Stimulated activated CD8-positive, alpha-beta memory T cell treated with anti-CD3 and anti-CD28 coated beads, Interleukin-12 subunit alpha, Interleukin-12 subunit beta, amount 100 ng/mL, for 4 hours (primary cell): ENCODE data around the gene VGLL4.

ENCODE experiments used
- DNase-seq: peaks from one replicate; pipeline ENCODE4 v3.0.0-alpha.2; 2020; ENCODE audit warnings: low read depth

The VGLL4 gene

DNA sequence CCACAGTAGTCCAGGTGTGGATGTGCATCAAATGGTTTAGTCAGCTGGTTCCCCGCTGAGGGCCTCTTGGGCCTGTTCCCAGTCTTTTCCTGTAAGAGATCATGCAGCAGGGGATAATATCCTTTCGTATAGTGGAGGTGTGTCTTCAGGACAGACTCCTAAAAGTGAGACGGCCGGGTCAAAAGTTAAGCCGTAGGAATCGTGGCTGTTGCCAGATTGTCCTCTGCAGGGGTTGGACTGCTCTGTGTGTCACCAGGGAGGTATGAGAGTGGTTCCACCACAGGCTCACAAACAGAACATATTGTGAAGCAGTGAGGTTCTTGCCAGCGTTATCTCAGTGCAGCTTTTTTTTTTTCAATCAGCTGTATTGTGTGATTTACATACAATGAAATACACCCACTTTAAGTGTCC is 95.0 kb downstream of the VGLL4 start:
- no peak for DNase-seq

DNA sequence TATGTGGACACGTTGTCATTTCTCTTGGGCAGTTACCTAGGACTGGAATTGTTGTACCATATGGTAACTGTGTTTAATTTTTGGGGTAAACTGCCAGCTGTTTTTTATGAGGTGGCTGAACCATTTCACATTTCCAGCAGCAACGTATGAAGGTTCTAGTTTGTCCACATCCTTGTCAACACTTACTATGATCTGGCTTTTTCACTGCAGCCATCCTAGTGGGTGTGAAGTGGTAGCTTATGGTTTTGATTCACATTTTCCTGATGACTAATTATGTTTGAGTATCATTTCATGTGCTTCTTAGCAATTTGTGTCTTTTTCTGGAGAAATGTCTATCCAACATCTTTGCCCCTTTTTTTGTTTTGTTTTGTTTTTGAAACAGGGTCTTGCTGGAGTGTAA is 96.2 kb downstream of the VGLL4 start:
- no peak for DNase-seq

DNA sequence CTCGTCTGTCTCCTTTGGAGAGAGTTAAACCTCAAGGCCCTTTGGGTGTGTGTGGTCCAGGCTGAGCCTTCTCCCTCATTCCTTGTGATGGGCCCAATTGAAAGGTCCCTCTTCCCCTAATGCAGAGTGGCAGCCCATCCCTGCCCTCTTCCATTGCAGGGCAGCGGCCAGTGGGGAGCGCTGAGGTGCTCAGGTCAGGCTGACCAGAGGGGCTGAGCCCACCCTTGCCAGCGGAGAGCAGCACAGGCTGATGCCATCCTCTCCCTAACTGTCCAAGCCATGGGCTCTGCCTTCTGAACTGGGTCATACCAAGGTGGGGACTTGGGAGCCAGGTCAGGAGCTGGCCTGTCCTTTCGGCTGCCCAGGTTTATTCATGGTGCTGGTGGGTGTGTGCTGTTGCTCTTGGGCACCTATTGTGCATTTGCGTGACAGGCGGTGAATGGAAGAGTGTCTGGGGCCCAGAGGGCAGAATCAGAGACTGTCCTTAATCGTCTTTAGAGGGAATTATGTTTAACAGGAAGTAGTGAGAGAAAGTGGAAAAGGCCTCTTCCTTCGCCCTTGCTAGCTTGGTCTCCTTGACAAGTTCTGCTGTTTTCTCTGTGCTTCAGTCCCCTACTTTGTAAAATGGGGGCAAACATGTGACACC is 96.9 kb downstream of the VGLL4 start:
- no peak for DNase-seq

DNA sequence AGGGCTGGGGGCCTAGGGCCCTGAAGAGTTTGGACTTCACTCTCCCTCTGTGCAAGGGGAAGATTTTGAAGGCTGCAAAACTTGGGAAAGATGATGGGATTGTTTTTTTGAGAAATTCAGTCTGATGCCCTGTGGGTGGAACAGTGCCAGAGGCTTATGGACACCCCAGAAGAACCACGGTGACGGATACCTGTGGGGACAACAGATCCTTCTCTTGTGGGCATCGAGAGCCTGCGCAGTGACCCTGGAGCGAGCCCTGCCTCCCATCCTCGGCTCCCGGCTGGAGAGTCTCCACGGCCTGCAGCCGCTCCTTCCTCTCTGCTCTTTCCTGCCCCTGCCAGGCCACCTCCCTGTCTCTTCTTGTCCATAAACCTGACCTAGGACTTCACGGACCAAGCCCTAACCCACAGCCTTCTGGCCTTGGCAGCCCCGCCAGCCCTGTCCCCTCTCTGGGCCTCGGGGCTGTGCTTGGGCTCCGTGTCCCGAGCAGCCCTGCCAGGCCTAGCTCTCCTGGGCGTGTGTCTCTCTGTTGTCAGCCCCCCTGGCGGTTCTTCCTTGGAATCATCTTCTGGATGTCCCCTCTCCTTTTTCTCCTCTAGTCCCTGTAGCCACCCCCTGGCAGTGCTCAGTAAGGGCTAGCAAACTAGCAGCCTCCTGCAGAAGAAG is 98.4 kb downstream of the VGLL4 start:
- no peak for DNase-seq

DNA sequence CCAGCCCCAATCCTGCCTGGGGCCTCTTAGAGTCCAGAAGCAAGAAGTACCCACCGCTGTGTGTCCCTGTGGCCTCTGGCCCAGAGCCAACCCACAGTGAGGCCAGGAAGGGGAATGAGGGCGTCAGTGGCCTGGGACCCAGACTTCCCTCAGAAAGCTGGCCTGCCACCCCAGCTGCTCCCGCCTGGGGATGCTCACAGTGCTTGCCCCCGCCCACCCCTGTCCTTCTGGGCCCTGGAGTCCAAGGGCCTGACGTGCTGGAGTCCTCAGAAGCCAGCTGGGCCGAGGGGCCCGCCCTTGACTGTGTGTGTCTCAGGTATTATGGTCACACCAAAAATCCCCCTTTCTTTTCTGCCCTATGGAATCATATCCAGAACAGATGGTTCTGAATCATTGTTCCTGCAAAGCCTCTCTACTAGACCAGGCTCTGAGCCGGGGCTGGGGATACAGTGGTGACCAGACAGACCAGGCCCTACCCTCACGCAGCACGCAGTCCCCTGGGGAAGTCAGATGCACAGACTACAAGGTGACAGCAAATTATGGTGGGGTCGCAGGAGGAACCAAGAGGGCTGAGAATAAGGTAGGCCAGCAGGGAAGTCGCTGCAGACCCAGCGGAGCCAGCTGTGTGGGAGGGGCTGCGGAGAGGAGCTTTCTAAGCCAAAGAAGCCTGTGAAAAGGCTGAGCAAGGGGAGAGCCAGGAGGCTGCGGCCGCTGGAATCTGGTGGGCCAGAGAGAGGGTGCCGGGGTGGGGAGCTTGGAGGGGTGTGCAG is 99.1 kb downstream of the VGLL4 start:
- DNase-seq = no peak

DNA sequence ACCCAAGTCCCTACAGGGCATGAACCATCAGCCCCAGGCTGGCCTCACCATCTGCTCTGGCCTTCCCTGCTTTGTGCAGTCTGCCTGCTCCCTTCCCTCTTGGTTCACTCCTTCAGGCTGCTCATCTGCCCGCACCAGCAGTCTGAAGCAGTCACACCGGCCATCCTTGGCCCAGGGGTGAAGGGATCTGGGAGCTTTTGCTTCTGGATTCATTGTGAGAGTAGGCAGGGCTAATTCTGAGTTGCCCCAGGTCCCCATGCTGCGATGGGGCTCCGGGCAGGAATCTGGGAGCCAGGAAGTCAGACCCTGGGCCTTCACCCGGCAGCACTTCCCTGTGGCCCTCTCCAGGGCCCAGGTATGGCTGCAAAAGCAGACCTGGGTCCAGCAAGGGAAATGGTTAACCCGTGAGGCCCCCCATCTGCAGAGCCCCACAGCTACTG is 99.7 kb downstream of the VGLL4 start:
- DNase-seq = no peak

DNA sequence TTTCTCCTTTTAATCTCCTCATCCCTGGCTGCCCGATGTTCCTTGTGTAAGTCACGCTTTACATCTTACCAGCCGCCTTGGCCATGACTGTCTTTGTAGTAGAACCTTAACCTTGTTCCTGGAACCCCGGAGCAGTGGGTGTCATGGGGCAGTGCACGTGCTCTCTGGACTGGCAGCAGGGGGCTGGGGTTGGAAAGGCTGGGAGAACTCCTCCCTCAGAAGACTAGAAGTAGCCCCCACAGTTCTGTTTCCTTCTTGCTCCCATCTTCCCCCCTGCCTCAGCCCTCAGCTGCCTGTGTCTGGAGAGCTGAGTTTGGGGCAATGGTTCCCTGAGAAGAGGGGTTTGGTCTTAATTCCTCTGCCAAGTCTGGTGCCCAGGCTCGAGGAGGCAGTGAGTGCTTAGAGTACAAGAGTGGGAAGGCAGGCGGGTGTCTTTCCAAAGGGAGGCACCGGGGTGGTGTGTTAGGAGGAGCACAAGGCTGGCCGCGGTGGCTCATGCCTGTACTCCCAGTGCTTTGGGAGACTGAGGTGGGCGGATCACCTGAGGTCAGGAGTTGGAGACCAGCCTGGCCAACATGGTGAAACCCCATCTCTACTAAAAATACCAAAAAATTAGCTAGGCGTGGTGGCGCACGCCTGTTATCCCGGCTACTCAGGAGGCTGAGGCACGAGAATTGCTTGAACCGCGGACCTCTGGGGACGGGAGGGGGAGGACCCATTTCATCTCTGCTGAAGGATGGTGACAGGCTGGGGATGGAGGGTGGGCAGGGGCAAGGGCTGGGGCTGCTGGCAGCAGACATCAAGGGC is 100.4 kb downstream of the VGLL4 start:
- no peak for DNase-seq

DNA sequence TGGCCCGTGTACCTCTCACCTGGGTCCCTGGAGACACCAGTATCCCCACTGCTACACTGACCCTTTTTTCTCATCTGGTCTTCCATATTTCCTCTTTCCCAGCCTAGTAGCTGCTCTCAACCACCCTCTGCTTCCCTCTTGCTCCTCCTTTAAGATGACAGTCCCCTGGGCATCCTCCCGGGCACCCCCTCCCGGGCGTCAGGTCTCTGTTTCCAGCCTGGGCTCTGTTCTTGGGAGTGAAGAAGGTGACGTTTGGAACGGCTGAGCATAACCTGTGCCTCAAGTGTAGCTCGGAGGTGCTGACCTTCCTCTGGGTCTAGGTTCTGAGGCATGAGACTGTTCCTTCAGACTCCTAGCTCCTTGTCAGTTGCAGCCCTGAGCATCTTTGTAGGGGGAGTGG is 101.2 kb downstream of the VGLL4 start:
- no peak for DNase-seq

DNA sequence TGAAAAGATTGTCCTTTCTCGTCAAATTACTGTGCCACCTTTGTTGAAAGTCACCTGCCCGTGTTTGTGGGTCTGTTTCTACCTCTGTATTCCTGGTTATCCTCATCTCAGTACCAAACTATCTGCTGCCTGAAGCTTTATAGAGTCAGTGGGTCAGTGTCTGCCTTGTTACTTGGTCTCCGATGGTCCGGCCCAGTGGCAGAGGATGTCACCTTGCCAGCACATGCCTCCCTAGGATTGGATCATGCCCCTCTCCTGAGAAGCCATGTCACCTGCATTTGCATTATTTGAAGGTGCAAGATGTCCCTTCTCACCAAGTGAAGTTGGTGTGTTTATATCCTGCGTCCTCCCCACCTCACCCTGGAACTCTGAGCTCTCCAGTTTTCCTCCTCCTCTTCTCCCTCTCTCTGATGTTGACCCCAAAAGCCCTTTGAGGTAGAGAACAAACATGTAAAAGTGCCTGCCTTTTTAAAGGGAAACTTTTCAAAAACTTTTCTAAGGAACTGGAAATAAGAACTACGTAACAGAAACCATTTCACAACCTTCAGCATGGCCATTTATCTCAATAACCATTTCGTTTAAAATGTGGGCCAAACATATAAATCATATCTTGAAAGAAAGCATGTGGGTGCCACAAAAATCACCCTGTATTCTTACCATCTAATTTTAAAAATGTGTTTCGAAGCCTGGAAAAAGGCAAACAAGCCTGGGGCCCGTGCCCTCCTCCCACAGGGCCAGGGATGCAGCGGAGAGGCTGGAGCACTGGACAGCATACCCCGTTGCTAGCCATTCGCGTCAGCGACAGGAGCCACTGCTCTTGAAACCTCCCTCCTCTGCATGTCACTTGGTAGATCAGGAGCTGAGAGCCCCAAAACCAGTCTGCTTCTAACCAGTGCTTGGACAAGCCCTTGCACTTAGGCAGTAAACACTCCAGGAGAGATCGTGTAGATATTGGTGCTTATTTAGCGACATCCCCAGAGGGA is 102.1 kb downstream of the VGLL4 start:
- no peak for DNase-seq

DNA sequence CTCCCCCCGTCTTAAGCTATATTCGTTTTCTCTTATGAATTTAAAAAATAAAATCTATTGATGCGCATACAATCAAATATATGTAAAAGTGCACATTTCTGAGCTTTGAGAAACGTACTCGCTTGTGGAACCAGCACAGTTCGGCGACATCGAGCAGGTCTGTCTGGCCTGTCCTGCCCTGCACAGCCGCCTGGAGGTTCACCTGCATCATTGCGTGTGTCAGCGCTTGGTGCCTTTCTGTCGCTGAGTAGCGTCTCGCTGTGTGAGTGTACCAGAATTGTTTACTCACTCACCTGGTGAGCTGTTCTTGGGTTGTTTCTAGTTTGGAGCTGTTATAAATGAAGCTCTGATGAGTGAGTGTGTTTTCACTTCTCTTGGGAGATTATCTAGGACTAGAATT is 104.0 kb downstream of the VGLL4 start:
- DNase-seq = no peak

DNA sequence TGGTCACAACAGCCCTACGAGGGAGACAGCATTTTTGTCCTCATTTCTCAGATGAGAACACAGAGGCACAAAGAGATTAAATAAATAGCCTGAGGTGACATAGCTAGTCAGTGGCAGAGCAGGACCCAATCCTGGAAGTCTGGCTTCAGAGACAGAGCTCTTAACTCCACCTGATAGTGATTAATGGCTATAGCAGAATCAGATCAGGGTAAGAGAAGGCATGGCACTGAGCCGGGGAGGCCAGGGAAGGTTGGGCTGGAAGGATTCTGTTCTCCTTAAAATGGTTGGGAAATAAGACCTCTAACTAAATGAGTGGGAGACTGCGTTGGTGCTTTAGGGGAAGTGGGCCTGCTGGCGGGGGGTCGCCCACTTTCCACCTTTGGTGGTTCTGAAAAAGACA is 104.5 kb downstream of the VGLL4 start:
- DNase-seq = no peak

DNA sequence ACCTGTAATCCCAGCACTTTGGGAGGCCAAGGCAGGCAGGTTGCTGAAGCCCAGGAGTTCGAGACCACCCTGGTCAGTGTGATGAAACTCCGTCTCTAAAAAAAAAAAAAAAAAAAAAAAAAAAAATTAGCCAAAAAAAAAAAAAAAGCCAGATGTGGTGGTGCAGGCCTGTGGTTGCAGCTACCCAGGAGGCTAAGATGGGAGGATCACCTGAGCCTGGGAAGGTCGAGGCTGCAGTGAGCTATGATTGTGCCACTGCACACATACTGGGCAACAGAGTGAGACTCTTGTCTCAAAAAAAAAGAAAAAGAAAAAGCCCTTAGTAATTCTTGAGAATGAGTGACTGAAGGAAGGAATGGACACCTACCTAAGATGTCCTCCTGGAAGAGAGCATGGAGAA is 105.1 kb downstream of the VGLL4 start:
- DNase-seq = no peak

DNA sequence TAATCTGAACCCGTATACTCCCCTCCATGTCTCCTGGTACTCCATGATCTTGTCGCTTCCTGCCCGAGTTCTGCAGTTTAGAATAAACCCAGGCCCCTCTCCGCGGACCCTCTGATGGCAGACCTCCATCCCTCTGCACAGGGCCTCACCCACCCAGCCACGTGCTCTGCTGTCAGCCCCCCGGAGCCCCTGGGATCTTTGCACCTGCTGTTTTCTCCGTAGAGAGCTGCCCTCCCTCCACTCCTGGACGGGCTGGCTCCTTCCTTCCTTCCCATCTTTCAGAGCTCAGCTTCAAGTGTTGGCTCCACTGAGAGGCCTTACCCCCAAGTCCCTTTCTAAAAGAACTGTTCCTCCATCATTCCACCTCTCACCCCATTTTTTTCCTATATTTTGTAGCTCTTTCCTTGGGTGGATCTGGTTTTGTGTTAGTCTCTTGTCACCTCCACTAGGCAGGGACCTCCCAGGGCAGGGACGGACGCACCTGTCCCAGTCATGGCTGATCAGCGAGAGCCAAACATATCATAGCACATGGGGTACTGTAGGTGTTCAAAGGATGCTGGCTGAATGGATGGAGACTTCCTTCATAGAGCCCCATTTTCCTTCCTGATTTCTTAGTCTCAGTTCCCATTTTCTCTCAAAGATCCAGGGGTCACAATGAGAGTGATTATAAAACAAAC is 106.6 kb downstream of the VGLL4 start:
- DNase-seq = no peak

DNA sequence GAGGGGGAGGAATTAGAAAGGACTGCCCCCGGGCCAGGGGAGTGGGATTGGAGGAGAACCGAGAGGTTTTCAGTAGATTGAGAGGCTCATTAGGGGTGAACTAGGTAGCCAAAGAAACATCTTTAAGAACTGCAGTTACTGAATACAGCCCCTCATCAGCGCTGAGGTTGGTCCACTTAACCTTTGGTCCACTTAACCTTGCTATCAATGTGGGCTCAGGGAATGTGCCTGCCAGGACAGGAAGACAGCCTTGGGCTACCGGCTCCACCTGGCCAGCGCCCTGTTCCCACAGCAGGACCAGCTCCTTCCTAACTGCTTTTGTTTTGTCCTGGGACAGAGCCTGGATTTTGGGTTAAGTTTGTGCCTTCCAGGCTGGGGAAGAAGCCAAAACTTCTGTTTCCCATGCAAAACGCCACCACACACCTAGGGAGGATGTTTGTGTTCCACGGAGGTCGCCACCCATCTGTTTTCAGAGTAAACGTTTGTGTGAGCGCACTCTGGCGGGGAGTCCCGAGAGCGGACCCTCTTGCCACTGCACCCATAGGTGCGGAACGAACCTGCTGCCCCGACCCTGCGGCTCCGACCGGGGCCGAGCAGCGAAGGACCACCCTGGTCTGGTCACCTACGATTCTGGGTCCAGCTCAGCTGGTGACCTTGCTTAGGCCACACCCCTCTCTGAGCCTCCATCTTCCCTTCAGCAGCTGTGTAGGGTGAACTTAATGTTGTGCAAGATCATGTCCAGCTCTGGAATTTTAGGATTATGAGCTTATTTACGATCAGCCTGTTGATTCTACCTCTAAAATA is 107.4 kb downstream of the VGLL4 start:
- no peak for DNase-seq

DNA sequence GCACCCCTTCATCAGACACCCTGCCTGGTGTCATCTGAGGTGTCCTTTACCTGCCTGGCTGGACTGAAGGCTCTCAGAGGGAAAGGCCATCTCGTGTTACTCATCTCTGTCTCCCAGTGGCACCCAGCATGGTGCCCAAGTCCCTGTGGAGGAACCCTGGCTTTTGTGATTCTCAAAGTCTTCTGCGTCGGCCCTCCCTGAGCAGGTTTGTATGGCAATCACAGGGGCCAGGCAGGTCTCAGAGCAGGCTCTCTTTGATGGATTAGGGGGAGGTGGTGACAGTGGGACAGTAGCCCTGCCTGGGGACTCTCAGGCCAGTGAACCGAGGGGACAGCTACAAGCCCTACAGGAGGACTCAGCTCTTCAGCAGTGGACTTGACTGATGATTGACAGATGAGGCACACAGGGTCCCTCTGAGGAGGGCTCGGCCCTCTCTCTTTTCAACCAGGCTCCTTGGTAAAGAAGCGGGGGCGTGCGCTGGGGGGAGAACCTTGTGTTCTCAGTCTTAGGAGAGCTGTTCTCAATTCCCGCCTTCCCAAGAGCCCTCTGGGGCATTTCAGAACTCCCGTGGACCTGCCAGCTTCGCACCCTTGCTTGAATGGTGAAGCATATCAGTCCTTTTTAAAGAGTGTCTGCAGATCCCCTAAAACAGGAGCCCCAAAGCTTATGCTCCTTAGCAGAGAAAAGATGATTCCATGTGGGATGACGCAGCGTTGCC is 108.3 kb downstream of the VGLL4 start:
- DNase-seq = no peak

DNA sequence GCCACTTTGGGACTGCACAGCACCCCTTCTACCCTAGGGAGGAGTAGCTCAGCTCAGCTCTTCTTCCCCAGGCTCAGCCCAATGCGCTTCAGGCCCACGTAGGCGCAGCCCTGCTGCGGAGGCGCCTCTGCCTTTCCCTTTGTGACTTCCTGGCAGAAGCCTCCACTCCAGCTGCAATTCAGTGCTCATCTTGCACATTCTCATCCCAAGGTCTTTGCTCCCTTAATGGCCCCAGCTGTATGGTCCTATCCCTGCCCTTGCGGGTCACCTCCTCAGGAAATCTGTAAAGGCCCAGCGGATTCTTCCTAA is 109.0 kb downstream of the VGLL4 start:
- no peak for DNase-seq

DNA sequence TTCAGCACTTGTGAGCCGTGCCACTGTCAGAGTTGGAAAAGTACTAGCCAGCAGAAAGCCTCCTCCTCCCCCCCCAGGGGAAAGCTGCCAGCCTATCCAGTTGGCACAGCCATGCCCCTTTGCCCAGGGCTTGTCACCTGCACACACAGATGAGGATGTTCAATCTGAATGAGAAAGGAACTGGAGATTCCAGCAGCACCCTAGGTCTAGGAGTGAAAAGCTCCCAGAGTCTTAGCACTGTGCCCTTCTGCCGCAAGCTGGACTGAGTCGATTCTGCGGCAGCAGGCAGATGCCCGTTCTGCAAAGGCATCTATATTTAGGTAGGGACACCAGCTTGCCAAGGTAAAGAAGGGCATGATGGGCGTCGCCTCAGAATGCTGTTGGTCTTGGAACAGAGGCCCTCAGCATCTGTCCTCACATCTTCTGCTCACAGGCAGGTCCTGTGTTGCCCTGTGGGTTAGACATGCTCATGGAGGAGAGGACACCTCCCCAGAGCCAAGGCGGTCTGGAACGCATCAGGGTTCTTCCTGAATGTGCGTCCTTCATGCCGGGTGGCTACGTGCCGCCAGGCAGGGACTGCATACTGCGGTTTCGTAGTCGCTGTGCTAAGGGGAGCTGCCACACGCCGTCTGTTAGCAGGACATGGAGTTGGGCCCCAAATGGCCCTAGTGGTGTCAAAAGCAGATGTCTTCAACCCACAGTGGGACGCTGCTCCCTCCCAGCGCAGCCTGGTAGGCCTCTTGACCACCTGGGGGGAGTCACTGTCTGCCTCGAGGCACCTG is 109.5 kb downstream of the VGLL4 start:
- no peak for DNase-seq

DNA sequence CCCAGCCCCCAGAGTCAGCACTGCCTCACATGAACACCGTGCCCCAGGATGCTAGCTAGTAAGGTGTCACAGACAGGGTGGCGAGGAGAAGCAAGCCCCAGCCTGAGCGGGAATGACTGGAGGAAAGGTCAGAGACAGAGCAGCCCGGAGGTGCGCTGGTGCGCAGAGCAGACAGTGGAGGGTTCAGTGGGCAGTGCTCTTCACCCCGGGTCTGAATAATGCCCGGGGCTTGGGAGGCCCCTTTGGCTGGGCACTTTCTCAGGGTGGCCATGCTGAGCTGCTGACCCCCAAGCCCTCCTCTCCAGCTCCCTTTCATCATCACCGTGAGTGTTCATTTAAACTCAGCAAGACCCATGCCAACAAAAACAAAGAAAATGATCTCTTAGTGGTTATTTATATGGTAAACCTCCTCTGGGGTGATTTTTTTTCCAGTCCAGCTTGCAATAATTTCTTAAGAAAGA is 110.8 kb downstream of the VGLL4 start:
- DNase-seq = no peak
